ENCODE data around the gene DBNL. TPM values are rescaled to one million over a fixed set of nuclear protein-coding genes. Genes with fewer than 3 reads are reported as not detected.
A peak's percentile ranks its signal among the peaks of the same experiment; 100 is the strongest.

Gene DBNL
- total RNA-seq, 2 donors from 2014 or later, result 75.3 to 123 TPM

DNA sequence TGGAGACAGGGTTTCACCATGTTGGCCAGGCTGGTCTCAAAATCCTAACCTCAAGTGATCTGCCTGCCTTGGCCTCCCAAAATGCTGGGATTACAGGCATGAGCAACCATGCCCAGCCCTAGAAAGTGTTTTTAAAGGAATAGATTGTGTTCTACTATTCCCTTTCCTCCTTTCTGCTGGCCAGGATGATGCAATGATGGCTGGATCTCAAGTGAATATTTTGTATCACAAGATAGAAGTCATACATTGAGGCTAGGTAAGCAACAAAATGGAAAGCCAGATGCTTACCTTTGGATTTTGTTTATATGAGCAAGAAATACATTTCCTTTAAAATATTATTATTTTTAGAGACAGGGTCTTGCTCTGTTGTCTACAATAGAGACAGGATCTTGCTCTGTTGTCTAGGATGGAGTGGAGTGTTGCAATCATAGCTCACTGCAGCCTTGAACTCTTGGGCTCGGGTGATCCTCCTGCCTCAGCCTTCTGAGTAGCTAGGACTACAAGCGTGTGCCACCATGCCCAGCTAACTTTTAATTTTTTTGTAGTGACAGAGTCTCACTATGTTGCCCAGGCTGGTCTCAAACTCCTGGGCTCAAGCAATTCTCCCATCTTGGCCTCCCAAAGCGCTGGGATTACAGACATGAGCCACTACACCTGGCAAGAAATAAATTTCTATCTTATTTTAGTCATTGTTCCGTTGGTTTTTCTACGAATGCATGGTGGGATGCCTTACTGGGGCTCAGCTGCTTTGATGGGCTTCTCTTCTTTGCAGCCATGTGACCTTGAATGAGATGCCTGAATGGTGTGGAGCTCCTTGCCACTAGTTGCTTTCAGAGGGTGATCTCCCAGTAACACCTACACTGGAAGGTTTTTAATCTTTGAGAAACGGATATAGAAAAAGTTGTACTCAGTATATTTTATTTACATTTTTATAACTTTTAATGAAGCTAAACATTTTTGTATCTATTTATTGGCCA is 53.9 kb downstream of the DBNL start:
- no peaks in the 10 kb centered on the region for H3K36me3 Mint-ChIP-seq
- ATAC-seq (no peak), DNase-seq (ENCODE audit: low spot score in 2 of 2) (no peak)
- H3K27ac Mint-ChIP-seq, result peak overlapping the region in 1 of 2 donors; percentile 46
- no peaks in the 10 kb centered on the region for H3K9me3 Mint-ChIP-seq

DNA sequence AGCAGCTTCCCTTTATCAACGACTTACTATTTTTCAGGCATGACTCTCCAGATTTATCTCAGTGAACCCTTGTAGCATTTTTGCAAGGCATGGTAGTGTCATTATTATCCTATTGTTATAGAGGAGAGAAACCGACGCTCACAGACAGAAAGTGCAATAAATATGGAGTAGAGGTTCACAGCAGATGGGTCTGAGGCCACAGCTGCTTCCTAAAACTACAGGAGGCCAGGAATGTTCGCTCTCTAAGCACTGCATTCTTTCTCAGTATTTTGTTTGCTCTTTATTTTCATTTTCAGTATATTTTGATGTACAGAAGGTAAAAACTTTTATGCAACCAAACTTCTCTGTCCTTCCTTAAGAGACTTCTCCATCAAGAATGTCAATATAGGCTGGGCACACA is 55.2 kb downstream of the DBNL start:
- no peak for ATAC-seq
- H3K36me3 Mint-ChIP-seq, result no peaks in the 10 kb centered on the region
- no peaks in the 10 kb centered on the region for H3K9me3 Mint-ChIP-seq
- no peak for DNase-seq (ENCODE audit: low spot score in 2 of 2)
- H3K27ac Mint-ChIP-seq, result no peak overlapping the region

DNA sequence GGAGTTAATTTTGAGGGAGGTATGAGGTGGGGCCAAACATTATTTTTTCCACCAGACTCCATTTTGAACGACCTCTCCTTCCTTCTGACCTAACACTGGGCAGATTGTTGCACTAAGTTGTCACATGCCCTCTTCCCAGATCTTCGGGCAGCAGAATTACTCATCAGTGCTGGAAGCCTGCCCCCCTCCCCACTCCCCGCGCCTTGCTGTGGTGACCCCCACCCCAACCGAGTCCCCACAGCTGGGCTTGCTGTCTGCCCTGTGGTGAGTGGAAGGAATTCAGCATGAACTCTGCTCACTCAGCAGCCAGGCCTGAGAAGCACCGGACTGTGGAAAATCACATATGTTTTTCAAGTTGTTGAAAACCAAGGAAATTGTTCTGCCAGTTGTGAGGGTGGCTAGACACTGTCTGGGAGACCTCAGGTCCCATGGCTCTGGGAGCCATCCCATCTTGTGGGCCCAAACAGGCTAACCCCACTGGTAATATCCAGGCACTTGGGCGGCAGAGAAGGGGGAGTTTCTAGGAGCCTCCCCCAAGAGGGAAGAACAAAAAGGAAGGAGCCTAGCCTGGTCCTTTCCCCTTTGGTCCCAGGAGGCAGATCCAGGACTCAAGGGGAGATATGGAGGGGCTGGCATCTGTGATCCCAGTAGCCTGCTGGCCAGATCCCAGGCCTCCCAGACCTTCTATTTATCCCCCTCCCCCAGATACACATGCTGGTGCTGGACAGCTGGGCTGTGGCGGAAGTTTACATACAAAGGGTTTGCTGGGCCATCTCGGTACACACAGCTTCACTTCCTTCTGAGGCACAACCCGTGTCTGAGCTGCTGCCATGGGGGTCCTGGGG is 56.2 kb downstream of the DBNL start:
- Mint-ChIP-seq H3K9me3 (no peaks in the 10 kb centered on the region), H3K27ac (no peak overlapping the region), H3K36me3 (no peaks in the 10 kb centered on the region)
- DNase-seq (ENCODE audit: low spot score in 2 of 2) (no peak), ATAC-seq (no peak)

DNA sequence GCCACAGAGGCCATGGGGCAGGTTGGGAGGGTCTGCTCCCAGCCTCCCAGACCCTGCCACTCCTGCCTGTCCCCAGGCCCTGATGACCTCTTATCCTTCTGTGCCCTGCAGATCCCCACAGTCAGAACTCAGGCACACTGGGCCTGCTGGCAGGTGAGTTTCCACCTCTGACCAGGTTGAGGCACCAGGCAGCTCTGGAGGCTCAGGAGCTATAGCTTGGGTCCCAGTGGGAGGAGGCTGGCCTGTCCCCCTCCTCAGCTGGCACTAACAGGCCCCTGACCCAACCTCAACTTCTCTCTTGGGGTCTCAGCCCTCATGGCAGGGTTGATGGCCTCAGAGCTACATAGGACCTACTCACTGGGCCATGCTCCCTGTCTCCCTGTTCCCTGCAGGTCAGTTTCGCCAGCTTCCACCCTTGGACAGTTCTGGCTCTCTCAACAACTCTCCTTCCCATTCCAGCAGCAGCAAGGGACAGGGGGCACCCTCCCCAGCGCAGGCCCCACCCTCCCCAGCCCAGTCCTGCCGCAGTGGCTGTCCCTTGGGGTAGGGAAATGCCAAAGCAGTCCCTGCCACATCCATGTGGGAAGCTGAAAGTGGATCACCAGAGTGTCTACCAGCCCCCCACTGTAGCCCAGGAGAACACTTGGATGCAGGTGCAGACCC is 56.9 kb downstream of the DBNL start:
- Mint-ChIP-seq H3K36me3 (no peaks in the 10 kb centered on the region), H3K9me3 (no peaks in the 10 kb centered on the region), H3K27ac (no peak overlapping the region)
- ATAC-seq (no peak), DNase-seq (ENCODE audit: low spot score in 2 of 2) (no peak)

DNA sequence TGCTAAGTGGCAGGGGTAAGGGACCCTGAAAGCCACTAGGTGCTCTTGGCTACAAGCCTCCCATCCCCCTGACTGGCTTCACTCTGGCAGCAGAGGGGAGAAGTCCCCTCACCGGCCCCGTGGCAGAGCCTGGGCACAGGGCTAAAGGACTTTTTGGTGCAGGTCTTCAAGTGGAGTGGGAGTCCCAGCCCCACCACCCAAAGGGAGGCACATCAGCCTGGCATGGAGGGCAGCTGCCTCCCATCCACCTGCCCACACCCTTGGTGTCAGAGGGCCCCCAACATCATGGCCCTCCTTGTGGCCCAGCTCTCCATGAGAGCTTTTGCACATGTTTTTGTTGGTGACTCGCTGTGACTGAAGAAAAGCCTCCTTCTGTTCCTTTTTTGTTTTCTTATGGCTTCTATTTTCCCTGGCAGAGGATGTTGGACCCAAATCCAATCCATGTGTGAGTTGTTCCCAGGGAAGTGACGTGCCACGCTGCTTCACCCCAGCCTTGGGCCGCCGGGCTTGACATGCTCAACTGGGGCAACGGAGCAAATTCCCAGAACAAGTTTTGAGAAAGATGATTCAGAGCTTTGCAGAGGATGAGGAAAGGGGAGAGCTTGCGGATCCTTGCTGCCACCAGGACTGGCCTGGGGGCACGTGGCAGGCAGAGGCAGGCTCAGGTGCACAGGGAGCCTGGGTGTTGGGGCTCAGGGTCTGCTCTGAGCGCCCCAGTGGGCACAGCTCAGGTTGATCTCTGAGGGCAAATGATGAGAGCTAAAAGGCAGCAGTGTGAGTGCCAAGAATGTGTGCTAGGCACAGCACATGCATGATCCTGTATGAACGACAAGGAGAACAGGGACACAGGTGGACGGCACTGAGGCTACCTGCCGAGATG is 57.7 kb downstream of the DBNL start:
- no peaks in the 10 kb centered on the region for H3K36me3 Mint-ChIP-seq
- no peaks in the 10 kb centered on the region for H3K9me3 Mint-ChIP-seq
- ATAC-seq (no peak), DNase-seq (ENCODE audit: low spot score in 2 of 2) (no peak)
- peak overlapping the region in 1 of 2 donors; percentile 16 for H3K27ac Mint-ChIP-seq

DNA sequence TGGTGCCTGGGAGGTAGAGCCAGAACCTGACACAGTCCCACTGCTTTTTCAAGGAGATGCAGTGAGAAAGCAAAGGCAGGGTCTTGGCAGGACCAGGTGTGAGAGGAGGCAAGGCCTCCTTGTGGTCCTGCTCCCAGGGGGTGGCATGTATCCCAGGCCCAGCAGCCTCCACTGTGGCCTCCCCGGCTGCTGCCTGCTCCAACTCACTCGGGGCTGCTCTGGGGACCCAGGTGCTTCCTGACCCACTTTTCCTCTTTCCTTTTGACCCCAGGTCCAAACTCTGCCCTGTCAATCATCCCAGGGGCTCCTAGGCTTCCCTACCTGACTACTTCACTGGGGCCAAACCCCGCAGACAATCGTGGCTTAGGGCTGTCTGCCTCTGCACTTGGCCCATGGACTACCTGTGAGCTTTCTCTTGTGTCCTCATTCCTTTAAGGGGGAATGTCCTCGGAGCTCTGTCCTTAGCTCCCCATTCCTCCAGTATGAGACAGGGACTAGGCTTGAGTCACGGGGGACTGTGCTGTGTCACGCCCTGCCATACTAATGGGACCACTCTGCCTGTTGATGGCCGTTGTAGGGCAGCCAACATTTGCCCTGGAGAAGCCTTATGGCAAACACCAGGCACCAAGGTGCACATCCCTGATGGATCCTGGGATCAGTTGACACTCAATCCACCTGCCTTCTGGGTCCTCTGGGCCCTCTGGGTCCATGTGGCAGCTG is 58.5 kb downstream of the DBNL start:
- DNase-seq (ENCODE audit: low spot score in 2 of 2), result no peak
- H3K36me3 Mint-ChIP-seq, result no peaks in the 10 kb centered on the region
- H3K27ac Mint-ChIP-seq, result peak overlapping the region in 1 of 2 donors; percentile 72
- H3K9me3 Mint-ChIP-seq, result no peaks in the 10 kb centered on the region
- ATAC-seq, result no peak

DNA sequence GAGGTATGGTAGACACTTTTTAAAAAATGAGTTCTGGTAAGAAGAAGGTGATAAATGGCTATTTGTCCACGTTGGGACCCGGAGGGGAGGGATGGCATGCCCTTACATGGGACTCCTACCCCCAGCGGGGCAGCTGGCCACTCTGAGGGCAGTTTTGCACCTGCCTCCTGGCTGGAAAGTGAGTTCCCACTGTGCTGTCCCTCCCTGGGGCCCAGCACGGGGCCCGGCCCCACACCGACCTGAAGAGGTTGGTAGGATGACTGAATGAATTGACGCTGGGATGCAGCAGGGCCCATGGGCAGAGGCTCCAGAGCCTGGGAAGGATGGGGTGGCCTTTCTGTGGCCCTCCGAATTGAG is 59.0 kb downstream of the DBNL start:
- no peaks in the 10 kb centered on the region for H3K9me3 Mint-ChIP-seq
- H3K27ac Mint-ChIP-seq, result no peak overlapping the region
- DNase-seq (ENCODE audit: low spot score in 2 of 2), result no peak
- H3K36me3 Mint-ChIP-seq, result no peaks in the 10 kb centered on the region
- ATAC-seq, result no peak

DNA sequence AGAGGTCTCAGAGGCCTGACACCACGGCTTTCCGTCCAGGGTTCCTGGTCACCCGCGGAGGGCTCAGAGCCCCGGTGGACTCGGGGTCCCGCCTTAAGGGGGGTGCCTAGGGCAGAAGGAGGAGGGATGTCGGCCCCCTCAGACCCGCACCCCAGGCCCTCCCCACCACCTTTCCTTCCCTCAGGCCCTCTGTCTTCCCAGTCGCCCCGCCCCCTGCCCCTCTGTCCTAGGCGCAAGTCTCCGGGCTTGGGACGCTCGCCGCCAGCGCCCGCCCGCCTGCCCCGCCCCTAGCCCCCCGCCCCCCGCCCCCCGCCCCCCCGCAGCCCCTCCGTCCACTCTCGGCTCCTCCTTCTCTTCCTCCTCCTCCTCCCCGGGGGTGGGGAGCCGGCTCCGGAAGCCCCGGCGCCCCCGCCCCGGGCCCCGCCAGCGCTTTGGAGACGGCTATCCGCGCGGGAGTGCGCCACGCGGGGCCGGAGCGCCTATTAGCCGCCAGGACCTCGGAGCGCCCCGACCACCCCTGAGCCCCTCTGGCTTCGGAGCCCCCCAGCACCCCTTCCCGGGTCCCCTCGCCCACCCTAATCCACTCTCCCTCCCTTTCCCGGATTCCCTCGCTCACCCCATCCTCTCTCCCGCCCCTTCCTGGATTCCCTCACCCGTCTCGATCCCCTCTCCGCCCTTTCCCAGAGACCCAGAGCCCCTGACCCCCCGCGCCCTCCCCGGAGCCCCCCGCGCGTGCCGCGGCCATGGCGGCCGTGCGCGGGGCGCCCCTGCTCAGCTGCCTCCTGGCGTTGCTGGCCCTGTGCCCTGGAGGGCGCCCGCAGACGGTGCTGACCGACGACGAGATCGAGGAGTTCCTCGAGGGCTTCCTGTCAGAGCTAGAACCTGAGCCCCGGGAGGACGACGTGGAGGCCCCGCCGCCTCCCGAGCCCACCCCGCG is 59.7 kb downstream of the DBNL start, which contains the start of gene AEBP1:
AEBP1 (plus strand) TSS at position 423 of the 937 bp plus-strand sequence; CDS start at position 744, 321 bp downstream.
- no peaks in the 10 kb centered on the region for H3K36me3 Mint-ChIP-seq
- H3K27ac Mint-ChIP-seq, result peak within 1 kb of the TSS; percentile 19 to 84
- DNase-seq (ENCODE audit: low spot score in 2 of 2) (no peak), ATAC-seq (peak; percentile 59 to 86)
- H3K9me3 Mint-ChIP-seq, result no peaks in the 10 kb centered on the region

DNA sequence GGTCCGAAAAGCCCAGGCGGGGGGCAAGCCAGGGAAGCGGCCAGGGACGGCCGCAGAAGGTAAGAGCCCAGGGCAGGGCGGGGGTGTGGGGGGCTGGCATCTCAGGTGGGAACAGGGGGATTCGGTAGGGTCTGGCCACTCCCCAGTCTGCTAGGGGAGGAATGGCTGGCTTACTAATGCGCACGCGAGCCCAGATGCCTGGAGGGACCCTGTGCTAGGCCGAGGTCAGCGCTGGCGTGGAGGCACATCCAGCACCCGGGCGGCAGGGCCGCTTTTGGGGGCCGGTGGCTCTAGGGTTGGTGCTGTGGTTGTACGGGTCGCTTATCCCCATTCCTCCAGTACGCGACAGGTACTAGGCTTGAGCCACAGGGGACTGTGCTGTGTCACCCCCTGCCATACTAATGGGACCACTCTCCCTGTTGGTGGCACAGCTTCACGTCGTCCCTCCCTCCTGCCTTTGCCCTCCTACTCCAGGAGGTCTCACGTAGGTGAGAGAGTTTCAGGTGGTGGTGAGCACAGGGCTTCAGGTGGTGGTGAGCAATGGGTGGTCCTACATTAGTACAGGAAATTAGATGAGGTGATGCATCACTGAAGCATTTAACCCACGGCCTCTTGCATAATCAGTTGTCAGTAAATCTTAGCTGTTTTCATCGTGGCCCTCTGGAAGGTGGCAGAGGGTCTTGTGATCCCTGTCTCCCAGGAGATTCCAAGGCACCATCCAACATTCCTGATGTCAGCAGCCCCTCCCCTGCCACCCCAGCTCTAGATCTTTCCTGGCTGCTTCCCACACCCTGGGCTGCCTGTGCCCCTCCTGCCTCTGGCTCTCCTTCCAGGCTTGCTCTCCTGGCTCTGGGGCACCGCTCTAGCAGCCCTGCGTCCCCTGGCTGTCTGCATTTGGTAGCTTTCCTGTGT is 60.6 kb downstream of the DBNL start:
- Mint-ChIP-seq H3K9me3 (no peaks in the 10 kb centered on the region), H3K27ac (peak overlapping the region; percentile 19 to 84)

DNA sequence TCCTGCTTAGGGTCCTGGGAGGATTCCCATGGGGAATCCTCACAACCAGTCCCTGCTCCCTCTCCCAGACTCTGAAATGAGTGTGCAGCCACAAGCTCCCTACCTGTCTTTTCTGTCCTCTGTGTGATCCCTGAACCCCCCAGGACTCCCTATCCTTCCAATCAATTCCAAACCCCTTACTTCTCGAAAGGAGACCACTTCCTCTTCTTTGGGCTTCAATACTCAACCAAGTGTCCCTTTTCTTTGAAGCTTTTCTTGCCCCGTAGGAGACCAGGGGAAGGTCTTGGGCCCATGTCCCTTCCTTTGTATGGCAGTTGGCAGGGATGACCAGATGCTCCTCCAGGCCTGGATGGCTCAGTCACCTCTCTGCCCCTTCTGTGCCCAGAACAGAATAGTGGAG is 61.3 kb downstream of the DBNL start:
- no peaks in the 10 kb centered on the region for H3K36me3 Mint-ChIP-seq
- no peaks in the 10 kb centered on the region for H3K9me3 Mint-ChIP-seq
- peak overlapping the region; percentile 19 to 48 for H3K27ac Mint-ChIP-seq
- ATAC-seq (no peak), DNase-seq (ENCODE audit: low spot score in 2 of 2) (no peak)

More for the DNA sequence above, 60.6 kb downstream of the DBNL start:
- no peak for DNase-seq (ENCODE audit: low spot score in 2 of 2)
- no peaks in the 10 kb centered on the region for H3K36me3 Mint-ChIP-seq
- peak; percentile 36 to 42 for ATAC-seq

DNA sequence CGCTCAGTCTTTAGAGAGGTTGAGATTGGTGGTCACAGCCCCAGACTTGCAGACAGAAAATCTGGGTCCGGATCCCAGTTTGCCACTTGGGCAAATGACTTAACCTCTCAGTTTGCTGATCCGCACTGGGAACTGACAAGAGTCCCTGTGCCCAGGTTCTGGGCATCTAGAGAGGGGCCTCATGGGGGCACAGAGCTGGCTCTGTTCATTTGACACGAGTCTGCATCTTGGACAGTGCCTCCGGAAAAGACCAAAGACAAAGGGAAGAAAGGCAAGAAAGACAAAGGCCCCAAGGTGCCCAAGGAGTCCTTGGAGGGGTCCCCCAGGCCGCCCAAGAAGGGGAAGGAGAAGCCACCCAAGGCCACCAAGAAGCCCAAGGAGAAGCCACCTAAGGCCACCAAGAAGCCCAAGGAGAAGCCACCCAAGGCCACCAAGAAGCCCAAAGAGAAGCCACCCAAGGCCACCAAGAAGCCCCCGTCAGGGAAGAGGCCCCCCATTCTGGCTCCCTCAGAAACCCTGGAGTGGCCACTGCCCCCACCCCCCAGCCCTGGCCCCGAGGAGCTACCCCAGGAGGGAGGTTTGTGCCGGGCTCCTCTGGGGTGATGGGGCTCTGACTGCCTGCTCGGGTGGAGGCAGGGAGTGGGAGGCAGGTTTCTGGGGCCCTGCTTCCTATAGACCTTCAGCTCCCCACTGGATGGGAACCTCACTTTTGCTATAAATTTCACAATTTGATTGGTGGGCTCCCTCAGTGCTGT is 62.0 kb downstream of the DBNL start:
- Mint-ChIP-seq H3K36me3 (no peaks in the 10 kb centered on the region), H3K9me3 (no peaks in the 10 kb centered on the region), H3K27ac (peak overlapping the region in 1 of 2 donors; percentile 19)
- DNase-seq (ENCODE audit: low spot score in 2 of 2), result no peak
- no peak for ATAC-seq

DNA sequence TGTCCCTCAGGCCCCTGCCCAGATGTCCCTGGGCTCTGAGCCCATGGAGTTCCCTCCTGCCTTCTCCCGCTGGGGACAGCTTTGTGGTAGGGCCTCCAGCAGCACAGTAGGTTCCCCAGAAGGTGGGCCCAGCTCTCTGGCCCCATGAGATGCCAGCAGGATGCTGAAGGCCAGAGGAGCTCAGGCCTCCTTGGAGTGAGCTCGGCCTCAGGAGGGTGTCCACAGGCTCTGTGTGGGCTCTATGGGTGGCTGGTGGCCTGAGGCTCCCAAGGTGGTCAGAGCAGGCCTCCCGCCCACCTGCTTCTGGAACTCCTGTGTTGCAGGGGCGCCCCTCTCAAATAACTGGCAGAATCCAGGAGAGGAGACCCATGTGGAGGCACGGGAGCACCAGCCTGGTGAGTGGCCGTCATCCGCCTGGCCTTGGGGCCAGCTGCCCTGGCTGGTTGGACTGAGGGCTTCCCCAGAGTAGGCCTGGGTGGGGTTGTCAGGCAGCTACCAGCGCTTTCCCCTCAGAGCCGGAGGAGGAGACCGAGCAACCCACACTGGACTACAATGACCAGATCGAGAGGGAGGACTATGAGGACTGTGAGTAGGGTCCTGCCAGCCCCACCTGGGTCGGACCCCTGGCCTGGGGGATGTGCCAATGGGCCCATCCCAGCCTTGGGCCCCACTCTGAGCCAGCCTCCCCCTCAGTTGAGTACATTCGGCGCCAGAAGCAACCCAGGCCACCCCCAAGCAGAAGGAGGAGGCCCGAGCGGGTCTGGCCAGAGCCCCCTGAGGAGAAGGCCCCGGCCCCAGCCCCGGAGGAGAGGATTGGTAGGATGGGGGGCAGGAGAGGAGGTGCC is 62.8 kb downstream of the DBNL start:
- DNase-seq (ENCODE audit: low spot score in 2 of 2), result no peak

More for the DNA sequence above, 62.8 kb downstream of the DBNL start:
- no peak for ATAC-seq
- H3K27ac Mint-ChIP-seq, result no peak overlapping the region
- H3K9me3 Mint-ChIP-seq, result no peaks in the 10 kb centered on the region
- no peaks in the 10 kb centered on the region for H3K36me3 Mint-ChIP-seq

Measured in activated naive CD4-positive, alpha-beta T cell treated with anti-CD3 and anti-CD28 coated beads, Interleukin-2, amount 50 U/mL, for 72 hours (primary cell).